Activated CD4-positive, alpha-beta T cell treated with anti-CD3 and anti-CD28 coated beads, Interleukin-2, amount 50 U/mL, for 16 hours (primary cell): ENCODE results near the gene CFAP299.

ENCODE experiments used
- DNase-seq: peaks from one replicate; pipeline ENCODE4 v3.0.0-alpha.2; 2020

The CFAP299 gene

DNA sequence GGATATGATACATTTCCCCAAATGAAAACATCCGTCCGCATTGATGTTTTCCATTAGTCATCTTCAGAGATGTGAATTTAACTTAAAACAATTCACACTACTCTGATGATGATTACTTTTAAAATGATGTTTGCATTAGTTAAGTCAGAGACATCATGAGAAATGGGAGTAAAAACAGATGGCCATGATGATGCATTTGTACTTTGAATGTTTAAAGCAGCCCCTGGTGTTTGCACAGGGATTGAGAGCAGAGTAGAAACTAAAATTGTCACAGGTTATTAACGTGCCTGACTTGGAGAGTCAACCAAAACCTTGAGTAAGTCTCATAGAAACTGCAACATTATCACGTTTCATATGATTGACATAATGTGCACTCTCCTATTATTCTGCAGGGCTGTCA is 117.2 kb downstream of the CFAP299 start:
- no peak for DNase-seq

- DNase-seq: no peak
Measured at GRCh38 chr4:80454040-80454439, 118.5 kb downstream of the CFAP299 start.

DNA sequence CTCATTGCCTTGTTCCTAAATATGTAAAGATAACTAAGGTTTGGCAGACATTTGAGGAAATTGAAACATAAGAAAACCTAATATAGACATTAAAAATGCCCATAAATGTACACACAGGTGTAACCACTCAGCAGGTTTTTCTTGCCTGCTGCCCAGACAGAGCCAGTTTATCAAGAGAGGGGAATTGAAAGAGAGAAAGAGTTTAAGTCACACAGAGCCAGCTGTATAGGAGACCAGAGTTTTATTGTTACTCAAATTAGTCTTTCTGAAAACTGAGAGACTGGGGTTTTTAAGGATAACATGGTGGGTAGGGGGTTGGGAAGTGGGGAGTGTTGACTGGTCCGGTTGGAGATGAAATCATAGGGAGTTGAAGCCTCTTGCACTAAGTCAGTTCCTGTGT is 119.0 kb downstream of the CFAP299 start:
- no peak for DNase-seq

DNA sequence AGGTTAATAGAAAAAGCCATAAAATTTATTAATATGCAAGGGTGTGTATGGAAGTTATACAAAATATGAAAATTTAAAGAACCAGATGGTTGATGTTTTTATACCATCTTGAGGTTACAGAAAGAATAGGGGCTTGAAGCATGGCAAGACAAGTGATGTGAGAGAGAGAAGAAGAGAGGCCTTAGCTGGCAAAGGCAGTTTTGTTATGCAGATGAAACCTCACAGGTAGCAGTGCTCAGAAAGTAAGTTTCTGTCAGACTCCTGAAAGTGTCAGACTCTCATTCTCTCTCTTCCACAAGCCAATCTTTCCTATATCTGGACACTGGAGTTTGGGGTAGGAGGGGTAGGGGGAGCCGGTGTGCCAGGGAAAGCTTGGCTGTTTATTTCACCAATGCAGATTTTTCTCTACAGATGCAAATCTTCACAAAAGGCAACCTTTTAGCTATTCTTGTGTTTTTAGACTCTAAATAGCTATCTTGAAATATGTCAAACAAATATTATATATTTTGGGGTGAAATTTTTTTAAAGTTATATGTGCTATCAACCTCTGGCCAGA is 124.5 kb downstream of the CFAP299 start:
- DNase-seq: no peak

DNA sequence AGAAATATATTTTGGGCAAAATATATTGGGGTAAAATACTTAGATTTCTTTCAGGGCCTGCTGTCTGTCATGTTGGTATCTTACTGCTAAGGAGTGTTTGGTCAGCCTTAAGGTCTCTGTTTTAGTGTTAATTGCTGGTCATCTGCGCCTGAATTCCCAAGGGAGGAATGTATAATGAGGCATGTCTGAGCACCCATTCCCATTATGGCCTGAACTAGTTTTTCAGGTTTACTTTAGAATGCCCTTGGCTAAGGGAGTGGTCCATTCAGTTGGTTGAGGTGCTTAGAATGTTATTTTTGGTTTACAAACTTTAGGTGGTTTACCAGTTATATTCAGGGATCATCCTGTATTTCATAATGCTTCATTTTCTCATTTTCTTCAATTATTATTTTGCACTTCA is 125.9 kb downstream of the CFAP299 start:
- DNase-seq: no peak

DNA sequence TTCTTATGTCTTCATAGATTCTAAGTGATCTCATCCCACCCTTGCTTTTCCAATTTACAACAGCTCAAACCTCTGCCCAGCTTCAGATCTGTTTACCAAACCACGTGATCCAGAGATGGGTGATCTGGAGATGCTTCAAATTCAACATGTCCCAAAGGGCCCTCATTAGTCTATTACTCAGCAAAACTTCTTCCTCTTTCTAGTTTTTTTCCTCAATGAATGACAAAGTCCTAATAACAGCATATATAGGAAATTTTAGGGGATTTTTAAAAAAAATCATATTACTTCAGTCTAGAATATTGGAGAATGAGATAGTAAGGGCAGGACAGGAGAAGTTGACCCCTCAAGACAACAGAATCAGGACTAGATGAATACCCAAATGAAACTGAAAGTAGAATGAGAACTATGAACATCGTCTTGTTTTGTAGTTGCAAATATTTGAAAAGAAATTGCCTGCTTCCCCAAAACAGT is 127.1 kb downstream of the CFAP299 start:
- no peak for DNase-seq

GRCh38 chr4:80463509-80463908 is 128.0 kb downstream of the CFAP299 start:
- DNase-seq: no peak

- DNase-seq: no peak
Measured at GRCh38 chr4:80465238-80465637, 129.7 kb downstream of the CFAP299 start.

GRCh38 chr4:80465736-80466135 is 130.2 kb downstream of the CFAP299 start:
- no peak for DNase-seq

GRCh38 chr4:80466618-80467017 is 131.1 kb downstream of the CFAP299 start:
- DNase-seq: no peak

DNA sequence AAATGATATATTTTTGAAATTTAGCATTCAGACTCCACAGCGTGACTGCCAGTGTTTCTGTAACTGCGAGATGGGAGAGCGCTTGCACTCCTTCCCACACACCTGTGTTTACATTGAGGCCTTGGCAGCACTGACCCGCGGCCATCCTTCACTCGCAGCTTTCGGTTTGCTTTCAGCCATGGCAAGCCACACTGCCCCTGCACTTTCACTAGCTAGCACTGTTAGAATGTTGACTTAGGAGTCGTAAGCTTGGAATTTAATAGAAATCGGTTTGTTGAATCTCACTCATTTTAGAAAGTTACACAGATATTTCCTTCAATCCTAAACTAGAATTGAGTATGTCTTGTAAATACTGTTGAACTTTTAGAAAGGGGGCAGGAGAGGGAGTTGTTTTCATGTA is 136.2 kb downstream of the CFAP299 start:
- no peak for DNase-seq

DNA sequence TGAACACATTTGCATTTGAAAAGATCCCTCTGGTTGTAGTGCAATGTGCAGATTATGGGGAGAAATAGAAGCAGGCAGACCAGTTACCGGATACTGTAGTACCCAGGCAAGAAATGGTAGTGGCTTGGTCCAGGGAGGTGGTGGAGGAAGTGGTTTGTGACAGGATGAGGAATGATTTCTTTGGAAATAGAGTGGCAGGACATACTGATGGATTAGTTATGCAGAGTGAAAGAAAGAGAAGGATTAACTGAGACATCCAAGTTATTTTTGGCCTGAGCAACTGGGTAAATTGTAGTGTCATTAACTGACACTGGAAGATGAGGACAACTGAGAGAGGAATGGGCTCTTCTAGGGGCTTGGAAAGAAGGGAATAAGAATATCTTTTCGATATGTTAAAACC is 139.7 kb downstream of the CFAP299 start:
- DNase-seq: no peak

DNA sequence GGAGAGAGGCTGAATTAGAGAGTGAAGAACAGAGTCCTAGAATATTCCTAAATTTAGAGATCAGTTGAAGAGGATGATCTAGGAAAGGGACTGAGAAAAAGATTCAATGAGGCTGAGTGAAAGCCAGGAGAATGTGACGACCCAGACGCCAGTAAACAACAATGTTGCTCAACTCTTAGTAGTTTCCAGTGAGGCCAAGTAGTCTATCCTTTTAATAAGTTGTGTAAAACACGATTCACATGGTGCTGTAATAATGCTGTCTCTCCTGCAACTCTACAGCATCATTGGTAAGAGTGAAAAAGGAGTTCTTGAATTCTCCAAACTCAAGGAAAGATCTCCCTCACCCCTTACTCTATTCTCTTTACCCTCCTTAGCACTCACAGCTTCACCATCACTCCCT is 140.3 kb downstream of the CFAP299 start:
- DNase-seq: no peak

- DNase-seq: no peak
Measured at GRCh38 chr4:80484712-80485111, 149.2 kb downstream of the CFAP299 start.

GRCh38 chr4:80486603-80487002 is 151.1 kb downstream of the CFAP299 start:
- no peak for DNase-seq

DNA sequence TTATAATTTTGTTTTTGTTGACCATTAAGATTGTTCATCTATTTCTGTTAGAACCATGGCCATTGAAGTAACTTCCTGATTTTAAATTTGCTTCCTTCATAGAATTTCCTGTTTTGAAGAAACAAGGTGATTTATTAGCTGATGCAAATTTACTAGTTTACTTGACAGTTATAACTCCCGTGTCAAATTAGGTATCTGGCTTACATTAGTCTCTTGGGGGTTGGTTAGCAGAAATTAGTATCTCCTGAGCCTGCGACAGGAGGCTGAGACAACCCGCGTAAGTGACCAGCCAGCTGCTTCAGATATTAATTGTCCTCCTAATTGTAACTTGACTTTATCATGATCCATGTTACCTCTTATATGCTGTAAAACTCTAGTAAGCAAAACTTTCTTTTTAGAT is 154.3 kb downstream of the CFAP299 start:
- DNase-seq: no peak

DNA sequence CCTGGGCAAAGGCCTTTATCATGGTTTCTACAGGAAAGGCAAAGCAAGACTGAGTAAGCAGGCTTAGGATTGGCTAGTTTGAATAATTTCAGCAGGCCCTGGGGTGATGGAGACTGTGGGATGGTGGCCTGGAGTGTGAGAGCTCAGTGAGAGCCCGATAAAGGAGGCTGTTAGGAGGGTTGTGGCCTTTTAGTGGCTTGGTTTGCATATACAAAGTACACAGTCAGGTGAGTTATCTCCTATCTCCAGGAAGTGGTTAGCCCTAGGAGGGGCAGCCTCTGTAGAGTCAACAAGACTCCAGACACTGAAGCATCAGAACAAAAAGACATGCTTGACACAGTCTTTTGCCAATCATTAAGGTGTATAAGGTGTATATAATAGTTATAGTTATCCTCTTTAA is 157.2 kb downstream of the CFAP299 start:
- DNase-seq: peak; percentile 18

DNA sequence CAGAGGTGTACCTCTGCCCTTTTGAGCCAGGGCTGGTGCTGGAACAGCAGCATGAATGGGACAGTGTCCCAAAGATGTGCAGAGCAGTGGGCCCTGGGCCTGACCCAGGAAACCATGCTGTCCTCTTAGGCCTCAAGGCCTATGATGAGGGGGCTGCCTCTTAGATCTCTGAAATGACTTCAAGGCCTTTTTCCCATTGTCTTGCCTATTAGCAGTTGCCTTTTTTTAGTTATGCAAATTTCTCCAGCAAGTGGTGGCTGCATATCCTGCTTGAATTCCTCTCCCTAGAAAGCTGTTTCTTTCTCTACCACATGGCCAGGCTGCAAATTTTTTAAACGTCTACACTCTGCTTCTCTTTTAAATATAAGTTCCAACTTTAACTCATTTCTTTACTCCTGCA is 160.3 kb downstream of the CFAP299 start:
- DNase-seq: no peak

- DNase-seq: no peak
Measured at GRCh38 chr4:80498725-80499124, 163.2 kb downstream of the CFAP299 start.

- DNase-seq: peak; percentile 4
Measured at GRCh38 chr4:80500613-80501012, 165.1 kb downstream of the CFAP299 start.

DNA sequence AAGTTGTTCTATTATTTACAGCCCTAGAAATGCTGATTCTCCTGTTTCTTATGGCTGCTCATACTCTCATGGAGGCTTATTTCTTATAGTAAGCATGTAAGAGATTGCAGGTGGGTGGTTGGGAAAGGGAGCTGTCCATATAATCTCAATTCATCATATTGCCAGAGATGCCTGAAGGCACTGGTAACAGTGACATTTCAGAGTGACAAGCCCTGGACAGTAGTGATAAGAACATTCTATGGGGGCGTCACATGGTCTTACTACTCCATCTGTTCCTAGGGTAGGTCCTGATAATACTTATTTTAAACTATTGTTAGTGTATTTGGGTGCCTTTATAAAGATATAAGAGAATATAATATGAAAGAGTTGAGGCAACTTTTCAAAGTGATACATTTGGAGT is 171.5 kb downstream of the CFAP299 start:
- no peak for DNase-seq

DNA sequence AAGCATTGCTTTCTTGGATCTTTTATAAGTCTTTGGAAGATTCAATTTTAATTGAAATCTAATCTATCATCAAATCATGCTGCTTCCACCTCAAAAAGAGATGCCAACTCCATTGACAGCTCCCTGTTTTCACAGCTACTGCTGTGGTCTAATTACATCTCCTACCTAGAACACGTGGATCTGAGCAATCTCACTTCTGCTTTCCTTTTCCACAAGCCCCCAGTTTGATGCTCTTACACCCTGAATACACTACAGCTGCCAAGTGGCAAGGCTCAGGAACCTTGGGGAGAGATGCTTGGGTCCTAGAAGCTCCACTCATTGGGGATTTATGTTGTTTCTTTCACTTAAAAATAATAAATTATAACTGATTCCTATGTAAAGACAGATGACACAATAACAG is 172.0 kb downstream of the CFAP299 start:
- no peak for DNase-seq

DNA sequence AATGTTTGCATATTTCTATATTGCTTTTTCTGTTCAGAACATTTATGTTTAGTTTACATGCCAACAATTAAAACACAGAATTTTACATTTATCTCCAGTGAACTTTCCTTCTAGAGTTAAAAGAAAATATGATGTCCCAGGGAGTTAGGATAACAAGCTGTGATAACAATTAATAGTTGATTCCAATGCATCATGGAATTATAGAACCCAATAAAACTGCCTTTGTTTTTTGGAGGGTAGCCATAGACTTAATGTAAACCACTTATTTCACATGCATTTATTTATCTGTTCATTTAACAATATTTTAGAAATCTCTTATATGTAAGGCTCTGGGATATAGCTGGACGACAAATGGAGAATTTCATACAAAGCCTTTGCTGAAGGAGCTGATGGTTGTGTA is 180.0 kb downstream of the CFAP299 start:
- DNase-seq: no peak

- no peak for DNase-seq
Measured at GRCh38 chr4:80521438-80521837, 185.9 kb downstream of the CFAP299 start.

- DNase-seq: no peak
Measured at GRCh38 chr4:80526697-80527096, 191.2 kb downstream of the CFAP299 start.

DNA sequence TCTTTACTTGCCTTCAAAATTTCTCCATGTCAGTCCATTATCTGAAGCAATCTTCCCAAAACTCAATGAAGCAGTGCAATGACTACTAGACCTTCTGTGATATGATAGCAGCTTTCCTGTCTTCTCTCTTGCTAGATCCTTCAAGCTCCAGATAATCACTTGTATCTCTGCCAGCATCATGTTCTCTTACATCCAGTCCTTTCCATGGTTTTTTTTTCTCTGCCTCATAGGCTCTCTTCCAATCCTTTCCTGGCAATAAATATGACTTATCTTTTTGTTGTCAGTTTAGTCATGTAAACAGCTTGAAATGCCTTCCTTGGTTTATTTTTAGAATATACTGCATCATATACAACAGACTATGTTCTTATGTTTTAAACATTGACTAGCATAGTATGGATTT is 193.5 kb downstream of the CFAP299 start:
- no peak for DNase-seq
